Smooth muscle cell (in vitro differentiated cells): ENCODE measurements around the gene GLMN. TPM values are rescaled to one million over a fixed set of nuclear protein-coding genes. Genes with fewer than 3 reads are reported as not detected.

Experiments used
- DNase-seq: peaks from one replicate; lab custom pipeline; 2025; ENCODE audit not compliant: unreplicated experiment; lab: John Stamatoyannopoulos, UW
- H2AFZ ChIP-seq: fragments of 200-600 bp; sonication (generic); 2 replicates; pipeline ENCODE4 v1.6.0; 2016; ENCODE audit warnings: antibody characterized with exemption, low read depth, mild to moderate bottlenecking
- H3F3A ChIP-seq: fragments of 200-600 bp; sonication (generic); 2 replicates; pipeline ENCODE4 v1.6.0; 2017; ENCODE audit warnings: antibody characterized with exemption, low read depth
- H3K27ac ChIP-seq: fragments of 200-600 bp; sonication (generic); 2 replicates; pipeline ENCODE4 v1.5.1; 2016; ENCODE audit warnings: low read depth, mild to moderate bottlenecking
- H3K27me3 ChIP-seq: fragments of 200-600 bp; sonication (generic); 2 replicates; pipeline ENCODE4 v1.6.1; 2016; ENCODE audit warnings: low read depth, mild to moderate bottlenecking
- H3K36me3 ChIP-seq: fragments of 200-600 bp; sonication (generic); 2 replicates; pipeline ENCODE4 v1.5.1; 2016; ENCODE audit warnings: low read depth
- H3K4me1 ChIP-seq: fragments of 200-600 bp; sonication (generic); 2 replicates; pipeline ENCODE4 v1.5.1; 2016; ENCODE audit warnings: low read depth
- H3K4me2 ChIP-seq: fragments of 200-600 bp; sonication (generic); 2 replicates; pipeline ENCODE4 v1.6.0; 2016; ENCODE audit warnings: mild to moderate bottlenecking
- H3K4me3 ChIP-seq: fragments of 200-600 bp; sonication (generic); 2 replicates; pipeline ENCODE4 v1.5.1; 2016; ENCODE audit warnings: mild to moderate bottlenecking
- H3K79me2 ChIP-seq: fragments of 200-600 bp; sonication (generic); 2 replicates; pipeline ENCODE4 v1.6.0; 2016; ENCODE audit warnings: low read depth, mild to moderate bottlenecking
- H3K9ac ChIP-seq: fragments of 200-600 bp; sonication (generic); 2 replicates; pipeline ENCODE4 v1.6.0; 2016; ENCODE audit warnings: low read depth
- H3K9me3 ChIP-seq: fragments of 200-600 bp; sonication (generic); replicated peaks from 2 replicates; pipeline ENCODE4 v1.5.1; 2016; ENCODE audit warnings: low read depth
- H4K20me1 ChIP-seq: fragments of 200-600 bp; sonication (generic); 2 replicates; pipeline ENCODE4 v1.6.0; 2016; ENCODE audit warnings: low read depth
- CTCF ChIP-seq: fragments of 200-600 bp; sonication (generic); IDR thresholded peaks from 2 replicates; pipeline ENCODE4 v1.5.1; 2017; ENCODE audit warnings: borderline replicate concordance, mild to moderate bottlenecking, antibody characterized with exemption; ENCODE audit not compliant: insufficient read depth, poor library complexity, severe bottlenecking
- WGBS: methylation state at CpG from one replicate; pipeline ENCODE4 v1.1.7; 2016; ENCODE audit warnings: low lambda C conversion rate; 5-methylcytosine and 5-hydroxymethylcytosine counted together
- polyA plus RNA-seq: library from polyadenylated mRNA; unstranded; fragments of >200 nt; fragmentation: Nextera tagmentation; extraction: Ambion mirVana; gene quantifications from 2 replicates; pipeline ENCODE4 v1.2.1, GENCODE V29; 2016
- total RNA-seq: library from RNA; depleted of rRNA; stranded (reverse); fragments of >200 nt; gene quantifications from 2 replicates; pipeline ENCODE4 v1.2.3, GENCODE V29; 2014

GLMN gene
- total and polyA plus RNA-seq, 2 experiments from 2014 or later: 10.8 to 14.6 TPM

DNA sequence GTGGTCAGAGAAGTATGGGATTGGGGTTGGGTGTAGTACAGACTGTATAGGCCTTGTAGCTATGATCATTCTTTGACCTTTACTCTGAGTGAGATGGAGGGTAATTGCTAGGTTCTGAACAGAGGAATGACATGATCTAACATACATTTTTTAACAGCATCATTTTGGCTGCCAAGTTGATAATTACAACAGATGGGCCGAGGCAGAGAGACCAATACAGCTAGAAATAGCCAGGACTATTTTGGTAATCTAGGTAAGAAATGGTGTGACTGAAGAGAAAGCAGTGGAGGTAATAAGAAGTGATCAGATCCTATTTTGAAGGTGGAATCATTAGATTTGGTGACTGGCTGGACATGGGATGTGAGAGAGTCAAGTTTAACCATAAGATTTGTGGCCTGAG lies 43.6 kb upstream of the GLMN start:
- no peak for DNase-seq
- no peak overlapping the region for H3K27ac ChIP-seq
- H3F3A ChIP-seq: no peaks in the 10 kb centered on the region
- no peak overlapping the region for H2AFZ ChIP-seq
- 96% methylated on average over 1 of the region's 1 CpG for WGBS
- H3K79me2 ChIP-seq: no peaks in the 10 kb centered on the region
- H3K36me3 ChIP-seq: peaks cover 5% of the 10 kb centered on the region
- no peaks in the 10 kb centered on the region for H3K9me3 ChIP-seq
- H3K4me1 ChIP-seq: no peaks in the 10 kb centered on the region
- H3K4me2 ChIP-seq: no peak overlapping the region
- H3K27me3 ChIP-seq: no peaks in the 10 kb centered on the region
- no peaks in the 10 kb centered on the region for H4K20me1 ChIP-seq
- H3K9ac ChIP-seq: no peak overlapping the region
- no peak overlapping the region for H3K4me3 ChIP-seq
- TF ChIP-seq CTCF: no peak

DNA sequence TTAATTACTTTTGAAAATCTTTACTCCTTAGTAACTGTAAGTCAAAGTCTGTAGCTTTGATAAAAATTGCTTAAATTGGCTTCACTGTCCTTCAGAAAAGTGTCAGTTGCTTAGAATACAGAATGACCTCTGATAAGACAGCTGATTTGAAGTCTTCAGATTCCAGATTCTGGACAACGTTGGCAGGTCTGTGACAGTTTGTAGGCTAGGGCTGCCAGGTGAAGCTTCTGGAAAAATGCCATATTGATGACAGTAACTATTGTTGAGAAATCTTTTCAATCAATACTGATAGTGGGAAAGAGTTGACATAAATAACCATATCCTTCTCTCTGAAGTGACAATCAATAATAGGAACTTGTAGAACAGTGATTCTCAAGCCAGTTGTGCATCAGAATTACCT lies 41.4 kb upstream of the GLMN start:
- H3K9ac ChIP-seq: no peak overlapping the region
- no peak for DNase-seq
- H3F3A ChIP-seq: no peaks in the 10 kb centered on the region
- no peak overlapping the region for H3K27ac ChIP-seq
- no peaks in the 10 kb centered on the region for H3K27me3 ChIP-seq
- WGBS: 95% methylated on average over 1 of the region's 1 CpG
- no peaks in the 10 kb centered on the region for H4K20me1 ChIP-seq
- no peak overlapping the region for H3K4me2 ChIP-seq
- H3K79me2 ChIP-seq: no peaks in the 10 kb centered on the region
- no peak overlapping the region for H3K4me3 ChIP-seq
- peaks cover 15% of the 10 kb centered on the region for H3K36me3 ChIP-seq
- no peaks in the 10 kb centered on the region for H3K4me1 ChIP-seq
- no peak overlapping the region for H2AFZ ChIP-seq
- no peak for TF ChIP-seq CTCF
- H3K9me3 ChIP-seq: no peaks in the 10 kb centered on the region

GRCh38 chr1:92333668-92334067 lies 34.9 kb upstream of the GLMN start:
- H3K9me3 ChIP-seq: no peaks in the 10 kb centered on the region
- no peak for DNase-seq
- H3K4me3 ChIP-seq: no peak overlapping the region
- no peak overlapping the region for H3K27ac ChIP-seq
- H3K79me2 ChIP-seq: no peaks in the 10 kb centered on the region
- 91% methylated on average over 3 of the region's 3 CpGs for WGBS
- no peak for TF ChIP-seq CTCF
- no peaks in the 10 kb centered on the region for H3K27me3 ChIP-seq
- no peak overlapping the region for H3K4me2 ChIP-seq
- no peaks in the 10 kb centered on the region for H3K4me1 ChIP-seq
- no peak overlapping the region for H2AFZ ChIP-seq
- peaks cover 3% of the 10 kb centered on the region for H4K20me1 ChIP-seq
- H3K36me3 ChIP-seq: peaks cover 19% of the 10 kb centered on the region
- no peak overlapping the region for H3K9ac ChIP-seq
- no peaks in the 10 kb centered on the region for H3F3A ChIP-seq

- no peaks in the 10 kb centered on the region for H3K4me1 ChIP-seq
- no peaks in the 10 kb centered on the region for H3K27me3 ChIP-seq
- no peak for DNase-seq
- no peak overlapping the region for H3K4me3 ChIP-seq
- peaks cover 3% of the 10 kb centered on the region for H4K20me1 ChIP-seq
- H3K36me3 ChIP-seq: peaks cover 44% of the 10 kb centered on the region
- no peaks in the 10 kb centered on the region for H3K79me2 ChIP-seq
- no peak overlapping the region for H2AFZ ChIP-seq
- no peaks in the 10 kb centered on the region for H3F3A ChIP-seq
- no peak for TF ChIP-seq CTCF
- peak overlapping the region; percentile 19 for H3K27ac ChIP-seq
- H3K4me2 ChIP-seq: no peak overlapping the region
- 81% methylated on average over 6 of the region's 6 CpGs for WGBS
- H3K9ac ChIP-seq: no peak overlapping the region
- peaks cover 12% of the 10 kb centered on the region for H3K9me3 ChIP-seq
These were observed 30.8 kb upstream of the GLMN start for GRCh38 chr1:92329347-92330129.
